ENCODE data around the gene TFEB.

Gene TFEB

GRCh38 chr6:41705311-41705995 lies 30.0 kb downstream of the TFEB start:
- DNase-seq: no peak

GRCh38 chr6:41704656-41705310 lies 30.6 kb downstream of the TFEB start:
- DNase-seq: no peak

GRCh38 chr6:41704028-41704427 lies 31.4 kb downstream of the TFEB start:
- no peak for DNase-seq

GRCh38 chr6:41702771-41703494 lies 32.5 kb downstream of the TFEB start:
- no peak for DNase-seq

- no peak for DNase-seq
These were observed 33.2 kb downstream of the TFEB start for GRCh38 chr6:41702089-41702745.

- DNase-seq: no peak
These were observed 34.7 kb downstream of the TFEB start for GRCh38 chr6:41700463-41701347.

GRCh38 chr6:41699063-41699462 lies 36.3 kb downstream of the TFEB start:
- DNase-seq: no peak

GRCh38 chr6:41697861-41698781 lies 37.3 kb downstream of the TFEB start:
- DNase-seq: no peak

GRCh38 chr6:41696788-41697187 lies 38.6 kb downstream of the TFEB start:
- DNase-seq: no peak

- DNase-seq: no peak
These were observed 39.6 kb downstream of the TFEB start for GRCh38 chr6:41695825-41696224.

GRCh38 chr6:41694815-41695526 lies 40.4 kb downstream of the TFEB start:
- no peak for DNase-seq

GRCh38 chr6:41693281-41694240 lies 41.8 kb downstream of the TFEB start:
- no peak for DNase-seq

GRCh38 chr6:41692730-41693129 lies 42.7 kb downstream of the TFEB start:
- DNase-seq: no peak

GRCh38 chr6:41692080-41692675 lies 43.2 kb downstream of the TFEB start:
- DNase-seq: no peak

GRCh38 chr6:41691426-41692079 lies 43.9 kb downstream of the TFEB start:
- DNase-seq: no peak

GRCh38 chr6:41690541-41691330 lies 44.7 kb downstream of the TFEB start:
- no peak for DNase-seq

- DNase-seq: no peak
These were observed 46.0 kb downstream of the TFEB start for GRCh38 chr6:41689171-41690008.

All from SW 1271 (cell line).